Activated T-helper 1 cell treated with anti-CD3 and anti-CD28 coated beads, Interleukin-2, amount 50 U/mL, for 16 hours (primary cell): ENCODE results near the gene SIGLEC10.
"Not testable (repeated sequence)": the region's sequence is repeated elsewhere in the genome, so short reads cannot be mapped to it uniquely, and the experiment has no call there.

Experiments
- DNase-seq, 2 donors: peaks; one replicate each; pipeline ENCODE4 v3.0.0-alpha.2; 2020; ENCODE audit warnings: low read depth in 1 of 2, low spot score in 1 of 2

The SIGLEC10 gene

DNA sequence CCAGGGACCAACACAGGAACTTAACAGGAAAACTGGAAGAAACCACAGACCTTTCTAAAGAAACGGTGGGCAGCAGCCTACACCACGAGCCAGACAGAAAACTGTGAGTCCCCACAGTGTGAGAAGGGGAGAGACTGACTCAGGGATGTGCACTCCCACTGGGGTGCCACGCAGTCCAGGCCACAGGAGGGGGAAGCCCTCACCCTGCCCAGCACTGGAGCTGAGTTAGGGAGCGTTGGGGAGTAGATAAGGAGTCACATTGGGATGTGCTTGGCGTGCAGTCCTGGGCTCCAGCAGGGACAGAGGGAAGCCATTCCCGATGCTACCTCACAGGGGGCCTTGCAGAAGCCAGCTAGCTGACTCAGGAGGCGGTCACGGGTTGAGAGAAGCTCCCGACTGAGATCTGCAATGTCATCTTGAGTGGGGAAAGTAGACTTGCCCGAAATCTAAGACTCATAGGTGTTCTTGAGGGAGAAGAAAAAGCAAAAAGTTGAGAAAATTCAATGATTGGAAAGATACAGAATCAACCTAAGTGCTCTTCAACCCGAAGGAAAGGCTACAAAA is 23.5 kb upstream of the SIGLEC10 start:
- peak in 1 of 2 donors; percentile 35 for DNase-seq

DNA sequence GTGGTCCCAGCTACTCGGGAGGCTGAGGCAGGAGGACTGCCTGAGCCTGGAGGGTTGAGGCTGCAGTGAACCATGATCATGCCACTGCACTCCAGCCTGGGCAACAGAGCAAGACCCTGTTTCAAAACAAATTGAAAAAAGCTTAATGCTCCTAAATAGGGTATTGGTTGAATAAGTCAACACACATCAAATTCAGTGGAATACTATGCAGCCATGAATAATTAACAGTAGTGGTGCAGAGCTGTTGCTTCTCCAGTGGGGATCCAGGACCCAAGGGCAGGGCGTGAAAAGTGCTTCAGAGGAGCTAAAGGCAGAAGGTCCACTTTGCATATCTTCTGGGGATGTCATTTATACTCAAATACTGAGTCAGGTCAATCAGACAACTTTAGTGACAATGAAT is 22.6 kb upstream of the SIGLEC10 start:
- DNase-seq, result no peak

DNA sequence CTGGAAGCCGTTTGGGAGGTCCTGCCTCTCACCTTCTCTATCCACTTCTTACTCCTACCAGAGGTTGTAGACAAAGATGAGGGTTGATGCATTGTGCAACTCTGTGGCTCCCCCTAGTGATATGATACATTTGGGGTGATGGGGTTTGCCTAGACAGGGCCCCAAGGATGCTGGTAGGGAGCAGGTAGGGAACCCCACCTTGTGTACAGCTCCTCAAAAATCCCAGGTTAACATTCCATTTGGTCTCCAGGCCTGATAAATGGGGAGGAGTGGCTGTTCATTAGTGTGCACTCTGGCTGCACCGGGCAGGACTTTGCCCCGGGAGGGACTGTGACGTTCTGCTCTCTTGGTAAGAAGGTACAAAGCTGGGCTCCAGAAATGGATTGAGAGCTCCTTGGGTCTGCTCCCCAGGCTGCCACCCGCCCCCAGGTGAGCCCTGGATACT is 21.6 kb upstream of the SIGLEC10 start:
- DNase-seq, result no peak

DNA sequence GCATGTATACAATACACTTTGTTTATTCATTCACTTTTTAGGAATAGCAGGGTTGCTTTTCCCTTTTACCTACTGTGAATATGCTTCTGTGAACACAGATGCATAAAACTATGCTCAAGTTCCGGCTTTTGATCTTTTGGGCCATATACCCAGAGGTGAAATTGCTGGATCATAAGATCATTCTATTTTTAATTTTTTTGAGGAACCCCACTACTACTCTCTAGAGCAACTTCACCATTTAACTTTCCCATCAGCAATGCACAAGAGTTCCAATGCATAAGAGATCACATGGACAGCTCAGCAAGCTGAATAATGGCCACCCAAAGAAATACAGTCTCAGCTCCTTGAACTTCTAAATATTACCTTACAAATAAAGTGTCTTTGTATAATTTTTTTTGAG is 17.0 kb upstream of the SIGLEC10 start:
- no peak for DNase-seq

DNA sequence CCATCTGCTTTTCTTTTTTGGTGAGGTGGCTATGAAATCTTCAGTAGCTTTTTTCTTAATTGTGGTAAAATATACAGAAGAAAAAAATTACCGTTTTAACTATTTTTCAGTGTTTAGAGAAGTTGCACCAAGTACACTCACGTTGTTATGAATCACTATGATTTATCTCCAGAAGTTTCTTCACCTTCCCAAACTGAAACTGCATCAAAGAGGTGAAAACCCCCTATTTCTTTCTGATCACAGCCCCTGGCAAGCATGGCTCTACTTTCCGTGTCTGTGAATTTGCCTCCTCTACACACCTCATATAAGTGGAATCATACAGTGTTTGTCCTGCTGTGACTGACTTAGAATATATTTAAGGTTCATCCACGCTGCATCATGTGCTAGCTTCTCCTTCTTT is 15.6 kb upstream of the SIGLEC10 start:
- no peak for DNase-seq

DNA sequence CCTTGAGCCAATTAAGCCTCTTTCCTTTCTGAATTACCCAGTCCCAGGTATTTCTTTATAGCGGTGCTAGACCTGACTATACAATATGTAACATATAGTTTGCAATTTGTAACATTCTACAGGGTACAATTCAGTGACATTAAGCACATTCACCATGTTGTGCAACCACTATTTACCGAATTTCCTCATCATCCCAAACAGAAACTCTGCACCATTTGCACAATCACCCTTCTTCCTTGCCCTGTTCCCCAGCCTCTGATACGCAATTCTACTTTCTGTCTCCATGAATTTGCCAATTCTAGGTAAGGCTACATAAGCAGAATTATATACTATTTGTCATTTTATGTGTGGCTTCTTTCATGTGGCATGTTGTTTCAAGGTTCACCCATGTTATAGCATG is 13.7 kb upstream of the SIGLEC10 start:
- no peak for DNase-seq

DNA sequence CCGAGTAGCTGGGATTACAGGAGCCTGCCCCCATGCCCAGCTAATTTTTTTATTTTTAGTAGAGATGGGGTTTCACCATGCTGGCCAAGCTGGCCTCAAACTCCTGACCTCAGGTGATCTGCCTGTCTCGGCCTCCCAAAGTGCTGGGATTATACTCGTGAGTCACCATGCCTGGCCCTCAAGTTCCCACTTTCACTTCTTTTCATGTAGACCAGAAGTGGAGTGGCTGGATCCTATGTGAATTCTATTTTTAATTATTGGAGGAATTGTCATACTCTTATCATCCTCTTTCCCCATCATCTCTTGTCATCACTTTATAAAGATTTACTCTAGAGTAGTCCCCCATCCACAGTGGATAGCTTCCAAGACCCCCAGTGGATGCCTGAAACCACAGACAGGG is 12.8 kb upstream of the SIGLEC10 start:
- DNase-seq, result no peak

DNA sequence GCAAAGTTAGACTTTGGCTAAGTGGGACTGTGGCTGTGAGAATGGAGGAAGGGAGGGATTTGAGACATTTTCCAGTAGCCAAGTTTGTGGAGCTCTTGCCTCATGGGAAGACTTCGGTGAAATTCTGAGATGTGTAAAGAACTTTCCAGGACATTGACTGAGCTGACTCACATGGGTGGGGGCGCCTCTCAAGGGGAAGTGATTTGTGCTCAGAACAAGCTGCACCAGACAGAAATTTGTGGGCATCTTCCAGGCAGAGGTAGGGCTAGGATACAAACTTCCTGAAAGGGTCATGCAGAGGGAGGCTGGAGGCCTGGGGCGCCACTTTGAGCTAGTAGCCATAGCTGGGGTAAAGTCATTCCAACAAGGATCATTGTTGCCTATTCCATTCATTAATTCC is 9.8 kb upstream of the SIGLEC10 start:
- DNase-seq, result no peak

DNA sequence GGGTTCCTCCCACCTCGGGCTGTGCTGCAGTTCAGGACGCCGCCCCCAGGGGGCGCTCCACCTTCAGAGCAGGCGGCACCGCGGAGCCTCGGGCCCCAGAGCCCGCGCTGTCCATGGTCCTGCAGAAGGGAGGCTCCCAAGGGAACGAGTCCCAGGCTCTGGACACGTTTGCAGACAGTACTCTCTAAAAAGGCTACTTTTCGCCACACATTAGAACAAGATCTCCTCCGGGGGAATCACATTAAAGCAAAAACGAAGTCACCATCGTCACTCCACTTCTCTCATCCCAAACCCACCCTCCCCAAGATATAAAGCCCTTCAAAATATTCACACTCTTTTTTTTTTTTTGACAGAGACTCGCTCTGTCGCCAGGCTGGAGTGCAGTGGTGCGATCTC is 4.6 kb upstream of the SIGLEC10 start:
- peak; percentile 74 for DNase-seq

DNA sequence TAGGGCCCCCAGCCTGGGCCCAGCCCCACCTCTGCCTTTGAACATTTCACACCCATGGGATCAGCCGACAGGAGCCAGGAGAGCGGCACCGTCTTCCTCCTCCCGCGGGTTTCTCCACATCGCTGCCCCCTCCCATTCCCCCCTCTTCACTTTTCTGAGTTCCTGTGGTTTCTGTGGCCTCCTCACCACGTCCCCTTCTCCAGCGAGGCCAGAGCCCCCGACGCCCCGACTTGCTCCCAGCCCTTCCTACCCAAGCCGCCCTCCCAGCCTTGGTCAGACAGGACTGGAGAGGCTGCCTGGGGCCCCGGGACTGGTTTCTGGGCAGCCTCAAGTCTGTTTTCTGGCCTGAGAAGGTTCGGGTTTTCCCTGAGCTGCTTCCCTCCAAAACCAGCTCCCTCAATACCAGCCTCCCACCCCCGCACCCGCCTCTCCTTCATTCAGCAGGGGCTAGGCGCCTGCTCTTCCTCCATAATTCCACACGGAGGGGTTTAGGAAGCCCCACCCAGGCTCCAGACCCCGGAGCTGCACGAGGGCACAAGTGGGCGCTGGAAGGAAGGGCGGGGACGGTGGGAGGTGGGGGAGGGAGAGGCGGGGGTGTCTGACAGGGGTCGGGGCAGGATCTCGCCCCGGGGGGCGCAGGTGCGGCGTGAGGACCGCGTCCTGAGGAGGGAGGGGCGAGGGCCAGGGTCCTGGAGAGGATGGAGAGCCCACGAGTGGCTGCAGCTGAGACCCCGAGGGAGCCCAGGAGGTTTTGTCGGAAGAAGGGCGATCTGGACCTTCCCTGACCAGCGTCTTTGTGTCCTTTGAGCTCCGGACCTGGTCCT is 4.0 kb upstream of the SIGLEC10 start:
- no peak for DNase-seq

DNA sequence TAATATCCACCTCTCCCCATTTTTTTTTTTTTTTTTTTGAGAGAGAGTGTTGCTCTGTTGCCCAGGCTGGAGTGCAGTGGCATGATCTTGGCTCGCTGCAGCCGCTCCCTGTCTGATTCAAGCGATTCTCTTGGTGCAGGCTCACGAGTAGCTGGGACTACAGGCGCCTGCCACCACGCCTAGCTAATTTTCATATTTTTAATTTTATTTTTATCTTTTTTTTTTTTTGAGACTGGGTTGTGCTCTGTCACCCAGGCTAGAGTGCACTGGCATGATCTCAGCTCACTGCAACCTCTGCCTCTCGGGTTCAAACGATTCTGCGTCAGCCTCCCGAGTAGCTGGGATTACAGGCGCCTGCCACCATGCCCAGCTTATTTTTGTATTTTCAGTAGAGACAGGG is 3.1 kb upstream of the SIGLEC10 start:
- DNase-seq, result not testable (repeated sequence)

DNA sequence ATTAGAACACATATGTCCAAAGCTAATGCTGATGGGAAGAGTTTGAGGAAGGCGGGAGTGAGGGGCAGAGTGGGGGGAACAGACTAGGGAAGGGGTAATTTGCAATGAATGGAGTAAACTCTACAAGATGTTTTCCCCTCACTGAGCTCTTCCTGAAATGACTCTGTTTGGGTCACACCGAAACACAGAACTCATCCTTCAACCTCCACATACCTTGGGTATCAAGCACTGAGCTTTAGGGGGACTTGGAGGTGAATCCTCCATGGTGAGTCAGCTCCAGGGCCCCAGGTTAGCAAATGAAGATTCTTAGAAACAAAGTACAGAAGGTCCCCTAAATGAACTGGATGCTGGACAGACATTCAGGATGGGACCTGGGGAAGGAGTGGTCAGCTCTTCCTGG is 1.3 kb upstream of the SIGLEC10 start:
- DNase-seq, result no peak

DNA sequence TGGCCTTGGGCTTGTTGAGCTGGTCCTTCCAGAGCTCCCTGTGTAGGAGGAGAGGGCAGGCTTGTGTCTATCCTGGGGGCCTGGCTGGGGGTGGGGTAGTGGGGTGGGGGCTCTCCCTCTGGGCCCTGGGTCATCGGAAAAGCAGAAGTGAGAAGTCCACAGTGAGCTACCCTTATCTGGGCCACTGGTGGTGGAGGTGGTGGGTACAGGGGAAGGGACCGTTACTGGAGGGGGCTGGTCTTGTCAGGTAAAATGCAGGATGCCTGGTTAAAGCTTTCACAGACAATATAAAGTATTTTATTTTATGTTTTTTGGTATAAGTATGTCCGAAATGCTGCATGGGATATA is 342 bp upstream of the SIGLEC10 start:
- no peak for DNase-seq

DNA sequence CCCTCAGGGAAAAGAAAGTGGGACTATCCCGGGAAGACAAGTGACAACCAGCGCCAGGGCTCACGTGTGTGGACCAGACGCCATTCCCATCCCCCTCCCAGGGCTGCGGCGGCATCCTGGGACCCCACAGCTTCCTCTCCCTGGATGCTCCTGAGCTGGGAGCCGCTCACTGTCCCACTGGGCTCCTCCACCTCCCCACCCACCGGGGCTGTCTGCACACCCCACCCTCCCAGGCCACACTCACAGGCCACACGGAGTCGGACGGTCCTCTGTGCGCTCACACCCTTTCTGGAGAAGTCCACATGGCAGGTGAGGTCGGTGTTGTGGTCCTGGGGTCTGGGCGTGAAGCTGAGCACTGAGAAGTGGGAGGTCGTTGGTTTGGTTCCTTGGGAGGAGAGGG is 1.0 kb downstream of the SIGLEC10 start:
- not testable (repeated sequence) for DNase-seq

DNA sequence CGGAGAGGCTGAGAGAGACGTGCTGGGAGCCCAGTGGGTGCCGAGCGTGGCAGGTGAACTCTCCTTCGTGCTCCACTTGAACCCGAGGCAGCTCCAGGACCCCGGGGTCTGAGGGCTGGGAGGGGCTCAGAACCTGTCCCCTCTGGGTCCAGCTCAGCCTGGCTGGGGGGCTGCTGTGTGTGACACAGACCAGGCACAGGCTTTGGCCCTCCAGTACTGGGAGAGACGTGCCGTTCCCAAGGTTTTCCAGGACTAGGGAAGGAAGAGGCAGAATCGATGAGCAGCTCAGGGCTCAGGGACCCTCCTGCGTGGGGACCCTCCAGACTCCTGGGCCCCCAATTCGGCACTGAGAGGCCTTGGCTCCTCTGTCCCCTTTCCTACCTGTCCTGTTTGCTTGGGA is 2.3 kb downstream of the SIGLEC10 start:
- DNase-seq, result no peak

DNA sequence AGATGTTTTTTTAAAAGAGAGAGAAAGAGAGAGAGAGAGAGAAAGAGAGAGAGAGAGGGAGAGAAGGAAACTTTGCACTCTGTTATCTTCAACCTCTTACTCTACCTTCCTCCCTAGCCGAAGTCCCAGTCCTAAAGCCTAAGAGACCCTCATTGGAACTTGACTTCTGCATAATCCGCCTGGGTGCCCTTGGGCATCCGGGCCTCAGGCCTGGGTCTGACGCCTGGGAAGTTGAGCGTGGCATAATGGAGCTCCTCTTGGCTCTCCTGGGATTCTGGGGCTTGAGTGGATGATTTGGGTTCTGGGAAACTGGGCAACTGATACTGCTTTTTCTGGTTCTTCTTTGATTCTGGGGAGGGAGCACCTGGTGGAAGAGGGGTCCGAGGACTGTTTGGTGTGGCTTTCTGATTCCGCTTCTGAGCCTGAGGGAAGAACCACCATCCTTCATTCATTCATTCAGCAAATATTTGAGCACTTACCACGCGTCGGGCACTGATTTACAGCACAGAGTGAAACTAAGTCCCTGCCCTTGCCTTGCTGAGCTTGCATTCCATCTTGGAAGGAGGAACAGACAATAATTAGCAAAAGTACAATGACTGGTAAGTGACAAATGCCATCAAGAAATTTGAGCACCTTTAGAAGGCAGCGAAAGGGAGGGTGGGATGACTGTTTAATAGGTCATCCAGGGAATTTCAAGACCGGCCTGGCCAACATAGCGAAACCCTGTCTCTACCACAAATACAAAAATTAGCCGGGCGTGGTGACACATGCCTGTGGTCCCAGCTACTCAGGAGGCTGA is 6.3 kb downstream of the SIGLEC10 start:
- no peak for DNase-seq

DNA sequence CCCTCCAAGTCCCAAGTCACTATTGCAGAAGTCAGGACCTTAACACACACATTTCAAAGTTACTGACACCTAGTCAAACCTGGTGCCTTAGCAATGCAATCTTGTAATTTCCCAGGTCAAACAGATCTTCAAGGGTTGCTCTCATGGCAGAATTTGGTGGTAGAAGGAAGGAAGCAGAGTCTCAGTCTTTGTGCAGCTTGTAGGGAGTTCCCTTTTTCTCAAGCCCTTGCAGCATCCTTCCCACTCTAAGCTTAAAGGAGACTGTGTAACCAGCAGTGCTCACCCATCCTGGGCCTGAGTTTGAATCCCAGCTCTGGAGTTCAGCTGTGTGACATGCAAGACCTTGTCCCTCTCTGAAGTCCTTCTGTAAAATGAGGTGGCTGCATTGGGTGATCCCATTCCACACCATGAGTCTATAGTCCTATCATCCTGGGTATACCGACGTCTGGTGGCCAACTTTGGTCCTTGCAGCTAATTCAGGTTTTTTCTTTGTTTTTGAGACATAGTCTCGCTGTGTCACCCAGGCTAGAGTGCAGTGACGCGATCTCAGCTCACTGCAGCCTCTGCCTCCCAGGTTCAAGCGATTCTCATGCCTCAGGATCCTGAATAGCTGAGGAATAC is 9.8 kb downstream of the SIGLEC10 start:
- no peak for DNase-seq

DNA sequence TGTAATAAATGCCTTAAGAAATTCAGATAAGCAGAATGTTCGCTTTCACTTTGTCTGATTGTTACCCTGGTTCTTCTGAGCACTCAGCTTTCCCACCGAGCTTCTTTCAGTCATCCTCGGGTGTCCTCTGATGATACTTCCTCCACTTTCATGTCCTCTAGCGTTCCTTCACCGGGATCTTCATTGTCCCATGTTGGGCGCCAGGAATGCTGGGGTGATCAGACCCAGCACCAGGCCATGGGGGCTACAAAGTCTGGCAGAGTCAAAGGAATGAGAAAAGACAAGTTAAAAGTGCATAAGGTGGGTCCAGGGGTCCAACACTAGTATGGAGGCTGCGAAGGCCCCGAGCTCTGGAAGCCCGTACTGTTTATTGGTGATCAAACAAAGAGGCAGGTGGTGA is 15.3 kb downstream of the SIGLEC10 start:
- DNase-seq, result no peak

DNA sequence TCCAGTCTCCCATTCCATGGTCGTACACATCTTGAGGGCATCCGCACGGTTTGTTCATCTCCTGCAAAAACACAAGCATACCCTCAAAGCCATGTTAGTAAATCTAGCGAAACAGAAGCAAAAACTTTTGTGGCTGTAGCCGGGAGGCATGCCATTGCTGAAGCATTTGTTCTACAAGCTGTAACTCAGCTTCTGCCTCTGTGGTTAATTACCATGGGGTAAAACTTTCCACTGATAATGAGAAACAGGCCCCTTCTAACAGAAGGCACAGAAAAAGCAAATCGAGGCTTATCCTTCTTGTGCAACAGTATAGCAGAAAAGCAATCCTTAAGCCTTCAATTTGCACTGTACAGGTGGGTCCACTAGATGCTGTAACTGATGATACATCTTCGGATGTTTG is 17.5 kb downstream of the SIGLEC10 start:
- DNase-seq, result not testable (repeated sequence)

DNA sequence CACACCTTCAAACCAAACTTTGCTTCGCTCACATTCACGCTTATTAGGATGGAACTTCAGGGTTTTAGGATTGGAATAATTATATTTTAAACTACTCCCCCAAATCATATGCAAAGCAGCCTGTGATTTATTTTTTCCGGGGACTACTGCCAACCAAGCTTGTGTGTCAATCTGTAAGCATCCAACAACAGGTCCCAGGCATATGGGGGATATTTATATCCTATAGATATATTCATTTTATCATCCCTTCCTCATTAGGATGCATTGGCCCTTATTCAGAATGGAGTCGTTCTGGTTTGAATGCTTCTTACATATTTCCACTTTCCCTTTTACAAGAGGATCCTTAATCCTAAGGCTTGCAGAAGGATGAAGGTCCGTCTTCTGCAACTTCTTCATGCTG is 18.2 kb downstream of the SIGLEC10 start:
- no peak for DNase-seq

DNA sequence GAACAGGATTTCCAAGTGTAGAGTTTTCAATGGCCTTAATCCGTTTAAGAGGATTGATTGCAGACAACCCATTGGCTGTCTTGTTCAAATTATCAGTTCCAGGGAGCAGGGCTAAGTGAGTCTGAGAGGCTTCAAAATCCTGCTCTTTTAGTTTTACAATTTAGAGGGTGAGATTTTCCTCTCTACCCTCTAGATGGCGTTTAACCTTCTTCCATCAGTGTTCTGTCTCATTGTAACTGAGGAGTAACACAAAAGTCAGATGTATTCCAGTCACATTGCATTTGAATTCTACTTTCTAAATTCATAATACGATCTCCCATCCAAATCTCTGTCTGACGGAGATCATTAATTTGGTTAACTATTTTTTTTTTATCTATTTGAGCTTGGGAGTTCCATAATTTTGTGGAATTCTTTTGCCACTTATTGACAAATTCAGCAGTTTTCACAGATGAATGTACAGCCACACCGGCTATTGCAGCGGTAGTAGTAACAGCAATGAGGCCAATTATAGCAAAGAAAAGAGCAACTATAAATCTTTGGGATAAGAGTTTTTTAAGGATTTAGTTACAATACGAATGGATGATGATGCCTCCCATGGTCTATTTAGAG is 19.2 kb downstream of the SIGLEC10 start:
- no peak for DNase-seq
